Midbrain (tissue), 1 donor: ENCODE data around the gene SLC27A2.
"Not testable (repeated sequence)": the region's sequence is repeated elsewhere in the genome, so short reads cannot be mapped to it uniquely, and the experiment has no call there.

Experiments
- DNase-seq: peaks from one replicate; lab custom pipeline; 2025; lab: John Stamatoyannopoulos, UW

The SLC27A2 gene

GRCh38 chr15:50163719-50164410 lies 18.1 kb upstream of the SLC27A2 start:
- no peak for DNase-seq

DNA sequence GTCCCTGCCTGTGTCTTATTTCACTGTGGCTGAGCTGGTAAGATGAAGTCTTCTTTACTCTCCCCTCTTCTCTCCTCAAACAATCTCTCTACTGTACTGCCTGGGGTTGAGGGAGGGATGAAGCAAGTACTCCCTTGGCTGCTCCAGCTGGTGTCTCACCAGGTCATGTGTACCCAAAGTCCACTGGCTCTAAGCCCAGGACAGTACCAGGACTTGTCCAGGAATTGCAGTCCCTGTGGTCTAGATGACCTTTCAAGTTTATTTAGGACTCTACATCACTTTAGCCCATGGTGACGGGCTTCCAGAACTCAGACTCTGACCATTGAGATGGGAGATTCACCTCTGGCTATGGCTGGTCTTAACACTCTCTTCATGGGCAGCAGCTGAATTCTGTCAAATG lies 17.5 kb upstream of the SLC27A2 start:
- DNase-seq = no peak

- DNase-seq = no peak
Measured at GRCh38 chr15:50166216-50166615, 15.8 kb upstream of the SLC27A2 start.

- no peak for DNase-seq
Measured at GRCh38 chr15:50167110-50167509, 14.9 kb upstream of the SLC27A2 start.

GRCh38 chr15:50168379-50168778 lies 13.6 kb upstream of the SLC27A2 start:
- no peak for DNase-seq

GRCh38 chr15:50168783-50169411 lies 13.1 kb upstream of the SLC27A2 start:
- no peak for DNase-seq

DNA sequence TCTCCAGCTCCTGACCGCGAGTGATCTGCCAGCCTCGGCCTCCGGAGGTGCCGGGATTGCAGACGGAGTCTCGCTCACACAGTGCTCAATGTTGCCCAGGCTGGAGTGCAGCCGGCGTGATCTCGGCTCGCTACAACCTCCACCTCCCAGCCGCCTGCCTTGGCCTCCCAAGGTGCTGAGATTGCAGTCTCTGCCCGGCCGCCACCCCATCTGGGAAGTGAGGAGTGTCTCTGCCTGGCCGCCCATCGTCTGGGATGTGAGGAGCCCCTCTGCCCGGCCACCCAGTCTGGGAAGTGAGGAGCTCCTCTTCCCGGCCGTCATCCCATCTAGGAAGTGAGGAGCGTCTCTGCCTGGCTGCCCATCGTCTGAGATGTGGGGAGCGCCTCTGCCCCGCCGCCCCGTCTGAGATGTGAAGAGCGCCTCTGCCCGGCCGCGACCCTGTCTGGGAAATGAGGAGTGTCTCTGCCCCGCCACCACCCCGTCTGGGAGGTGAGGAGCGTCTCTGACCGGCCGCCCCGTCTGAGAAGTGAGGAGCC lies 9.6 kb upstream of the SLC27A2 start:
- not testable (repeated sequence) for DNase-seq

GRCh38 chr15:50176869-50177268 lies 5.1 kb upstream of the SLC27A2 start:
- no peak for DNase-seq

DNA sequence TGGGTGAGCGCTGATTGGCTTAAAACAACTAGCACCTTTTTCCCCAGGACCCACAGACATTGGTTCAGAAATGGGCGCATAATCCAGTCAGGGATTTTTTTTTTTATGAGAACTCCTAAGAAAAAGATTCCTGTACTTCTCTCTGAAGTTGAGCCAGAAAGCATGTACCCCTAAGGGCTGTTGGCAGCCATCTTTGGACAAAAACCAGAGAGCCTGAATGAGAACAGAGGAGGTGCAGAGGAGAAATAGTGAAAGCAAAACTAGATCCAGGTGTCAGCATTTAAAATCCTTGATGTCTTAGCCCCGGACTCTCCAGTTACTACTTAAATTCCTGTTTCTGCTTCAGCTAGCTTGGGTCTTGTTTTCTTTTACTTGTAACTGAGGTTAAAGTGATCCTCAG lies 1.9 kb upstream of the SLC27A2 start:
- DNase-seq = no peak

GRCh38 chr15:50180582-50180981 lies 1.4 kb upstream of the SLC27A2 start:
- DNase-seq = no peak

- no peak for DNase-seq
Measured at GRCh38 chr15:50181201-50181968, 611 bp upstream of the SLC27A2 start.

- DNase-seq = no peak
Measured at GRCh38 chr15:50182219-50183013, 420 bp downstream of the SLC27A2 start.

- DNase-seq = no peak
Measured at GRCh38 chr15:50183112-50183794, 1.3 kb downstream of the SLC27A2 start.

DNA sequence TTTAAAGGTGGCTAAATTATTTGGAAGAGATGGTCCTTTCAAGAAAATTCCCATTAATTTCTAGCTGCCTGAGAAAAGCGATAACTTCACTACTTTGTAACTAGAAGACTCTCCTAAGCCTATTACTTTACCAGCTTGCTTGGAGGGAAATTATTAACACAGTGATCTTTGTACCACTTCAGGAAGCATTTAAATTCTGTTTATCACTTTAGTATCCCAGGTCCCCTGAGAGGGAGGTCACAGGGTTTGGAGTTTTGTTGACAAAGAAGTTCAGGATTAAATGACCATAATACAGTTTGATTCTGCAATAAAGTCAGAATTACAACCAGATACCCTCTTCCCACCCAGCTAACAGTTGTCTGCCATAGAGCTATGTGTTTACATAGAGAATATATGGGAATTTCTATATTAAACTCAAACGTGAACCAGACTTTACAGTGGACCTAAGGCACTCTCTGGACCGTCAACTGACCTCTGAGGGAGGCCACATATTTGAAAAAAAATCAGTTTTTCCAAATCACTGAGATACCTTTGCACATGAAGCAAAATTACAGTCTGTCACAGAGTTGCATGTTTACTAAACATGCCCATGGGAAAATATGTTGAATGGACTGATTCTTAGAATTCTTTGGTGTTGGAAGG lies 3.0 kb downstream of the SLC27A2 start:
- no peak for DNase-seq

DNA sequence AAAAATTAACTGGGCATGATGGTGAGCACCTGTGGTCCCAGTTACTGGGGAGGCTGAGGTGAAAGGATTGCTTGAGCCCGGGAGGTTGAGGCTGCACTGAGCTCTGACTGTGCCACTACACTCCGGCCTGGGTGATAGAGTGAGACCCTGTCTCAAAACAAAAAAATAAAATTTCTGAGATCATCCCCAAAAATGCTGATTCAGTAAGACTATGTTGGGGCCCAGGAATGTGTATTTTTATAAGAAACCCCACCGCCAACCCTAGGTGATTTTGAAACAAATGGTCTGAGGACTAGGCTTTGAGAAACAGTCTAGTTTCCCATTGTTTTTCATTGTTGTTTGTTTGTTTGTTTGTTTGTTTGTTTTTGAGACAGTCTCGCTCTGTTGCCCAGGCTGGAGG lies 4.1 kb downstream of the SLC27A2 start:
- no peak for DNase-seq

DNA sequence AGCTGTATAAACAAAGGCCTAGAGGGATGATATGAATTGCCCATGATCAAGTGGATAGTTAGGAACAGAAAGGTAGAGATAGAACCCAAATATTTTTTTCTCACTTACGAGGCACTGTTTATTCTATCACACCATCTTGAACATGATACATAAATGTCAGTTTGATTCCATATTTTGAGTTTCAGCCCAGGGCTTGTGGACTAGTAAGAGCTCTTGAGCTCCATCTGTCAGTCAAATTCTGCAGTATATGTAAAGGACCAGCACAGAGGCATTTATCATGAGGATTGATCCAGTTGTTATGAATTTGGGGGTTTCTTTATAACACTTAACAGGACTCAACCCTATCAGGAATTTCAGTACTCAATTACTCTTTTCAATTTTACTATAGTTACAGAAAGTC lies 4.8 kb downstream of the SLC27A2 start:
- no peak for DNase-seq

DNA sequence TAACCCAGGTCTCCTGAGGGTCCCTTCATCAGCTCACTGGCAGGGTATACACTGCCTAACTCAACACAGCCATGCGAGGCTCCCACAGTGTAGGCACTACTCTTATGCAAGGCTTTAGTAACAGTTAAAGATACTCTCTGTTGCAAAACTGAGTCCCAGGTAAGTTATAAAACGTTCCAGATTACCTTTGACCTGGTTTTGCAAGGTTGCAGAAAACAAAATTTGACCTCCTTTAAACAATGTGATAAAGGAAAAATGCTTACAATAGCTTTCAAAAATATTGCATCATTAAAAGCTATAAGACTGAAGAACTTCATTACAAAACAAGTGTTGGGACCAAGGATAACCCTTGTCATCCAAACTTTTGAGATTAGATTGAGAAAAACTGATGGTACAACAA lies 5.5 kb downstream of the SLC27A2 start:
- no peak for DNase-seq

DNA sequence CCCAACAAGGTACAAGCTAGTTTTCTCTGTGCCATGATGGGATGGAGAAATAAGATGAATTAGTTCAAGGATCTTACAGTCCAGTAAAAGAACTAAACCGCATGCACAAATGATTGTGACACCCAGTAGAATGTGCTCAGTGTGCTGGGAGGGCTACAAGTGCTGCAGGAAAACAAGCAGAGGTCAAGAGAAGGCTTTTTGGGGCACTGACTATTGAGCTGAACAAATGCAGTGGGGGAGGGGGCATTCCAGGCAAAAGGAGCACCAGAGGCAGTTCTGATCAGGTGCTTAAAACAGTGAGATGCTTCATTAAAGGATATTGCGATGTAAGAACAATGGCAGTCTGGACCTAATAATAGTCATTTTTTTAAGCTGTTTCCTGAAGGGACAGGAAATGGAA lies 6.0 kb downstream of the SLC27A2 start:
- no peak for DNase-seq

GRCh38 chr15:50188793-50189192 lies 6.8 kb downstream of the SLC27A2 start:
- not testable (repeated sequence) for DNase-seq

GRCh38 chr15:50189633-50190032 lies 7.6 kb downstream of the SLC27A2 start:
- no peak for DNase-seq

DNA sequence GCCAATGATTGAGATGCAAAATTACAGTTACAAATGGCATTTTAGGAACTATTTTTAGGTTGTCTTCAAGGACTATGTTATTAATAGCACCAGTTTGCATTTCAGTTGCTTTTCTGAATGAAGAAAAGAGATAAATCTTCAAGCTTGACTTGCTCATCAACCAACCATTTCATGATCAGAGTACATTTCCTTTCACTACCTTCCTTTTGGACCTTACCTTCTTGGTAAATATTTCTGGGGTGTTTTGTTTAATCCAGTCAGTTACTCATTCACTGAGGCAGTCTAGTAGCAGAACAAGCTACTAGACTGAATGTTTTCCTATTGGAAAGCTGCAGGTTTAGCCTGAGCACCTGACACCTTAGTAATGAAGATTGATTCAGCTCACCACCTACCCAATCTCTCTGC lies 8.2 kb downstream of the SLC27A2 start:
- DNase-seq = no peak
